ENCODE results near the gene TMEM82.

TMEM82 gene

DNA sequence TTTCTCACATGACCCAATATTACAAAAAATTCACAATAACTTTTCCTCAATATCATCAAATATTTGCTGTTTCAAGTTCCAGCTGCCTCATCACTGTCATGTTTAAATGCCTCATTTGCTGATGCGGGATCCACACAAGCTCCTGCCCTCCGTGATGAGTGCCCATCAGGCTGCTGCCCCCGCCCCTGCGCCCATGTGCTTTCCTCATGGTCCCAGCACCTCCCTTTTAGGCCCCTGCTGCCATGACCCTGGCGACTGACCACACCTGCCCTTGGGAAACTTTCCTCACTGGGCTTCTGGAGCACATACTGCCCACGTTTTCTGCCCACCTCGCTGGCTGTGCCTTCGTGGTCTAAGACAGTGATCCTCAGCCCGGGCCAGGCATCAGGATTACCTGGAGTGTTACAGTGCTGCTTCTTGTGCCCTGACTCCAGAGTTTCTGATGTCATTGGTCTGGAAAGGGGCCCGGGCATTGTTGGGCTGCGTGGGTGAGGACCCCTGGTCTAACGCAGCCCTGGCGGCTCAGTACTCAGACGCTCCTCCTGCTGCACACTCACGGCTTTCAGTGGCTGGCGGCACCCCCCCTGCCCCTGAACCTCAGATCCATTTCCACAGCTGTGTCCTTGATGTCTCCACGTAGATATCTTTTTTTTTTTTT lies 37.6 kb upstream of the TMEM82 start:
- no peak for TF ChIP-seq TEAD4 (IDR thresholded peaks at IDR 0.05)
- TF ChIP-seq NFIC (IDR thresholded peaks at IDR 0.05) = no peak
- no peak for TF ChIP-seq ZBTB7A (IDR thresholded peaks at IDR 0.05; ENCODE audit: low read depth)

DNA sequence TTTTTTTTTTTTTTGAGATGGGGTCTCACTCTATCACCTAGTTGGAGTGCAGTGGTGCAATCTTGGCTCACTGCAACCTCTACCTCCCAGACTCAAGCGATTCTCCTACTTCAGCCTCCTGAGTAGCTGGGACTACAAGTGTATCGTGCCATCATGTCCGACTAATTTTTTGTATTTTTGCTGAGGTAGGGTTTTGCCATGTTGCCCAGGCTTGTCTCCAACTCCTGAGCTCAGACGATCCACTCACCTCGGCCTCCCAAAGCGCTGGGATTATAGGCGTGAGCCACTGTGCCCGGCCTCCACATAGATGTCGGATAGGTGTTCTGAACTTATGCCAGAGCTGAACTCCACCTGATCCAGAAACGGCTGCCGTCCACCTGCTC lies 37.1 kb upstream of the TMEM82 start:
- TF ChIP-seq ZBTB7A (IDR thresholded peaks at IDR 0.05; ENCODE audit: low read depth) (no peak), YY1 (IDR thresholded peaks at IDR 0.05; ENCODE audit: low read depth) (no peak)

DNA sequence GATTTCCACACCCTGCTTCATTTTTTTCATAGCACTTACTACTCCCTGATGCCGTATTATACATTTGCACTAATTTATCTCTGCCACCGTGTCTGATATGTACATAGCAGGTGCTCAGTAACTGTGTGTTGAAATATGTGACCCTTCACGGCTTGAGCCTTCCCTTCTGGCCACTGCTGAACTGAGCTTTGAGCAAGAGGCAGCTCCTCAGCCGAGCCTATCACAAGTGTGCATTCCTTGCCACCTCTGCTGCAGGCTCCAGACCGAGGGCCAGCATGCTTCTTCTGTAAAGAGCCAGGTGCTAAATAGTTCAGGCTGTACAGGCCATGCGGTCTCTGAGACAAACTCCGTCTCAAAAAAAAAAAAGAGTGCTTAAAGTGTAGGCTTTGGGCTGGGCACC lies 35.5 kb upstream of the TMEM82 start:
- TF ChIP-seq CEBPB (IDR thresholded peaks at IDR 0.05) (no peak), RAD21 (IDR thresholded peaks at IDR 0.05; ENCODE audit: low read depth) (no peak), ZBTB7A (IDR thresholded peaks at IDR 0.05; ENCODE audit: low read depth) (no peak), FOXM1 (IDR thresholded peaks at IDR 0.05; ENCODE audit: borderline replicate concordance, low read depth) (no peak), TCF12 (IDR thresholded peaks at IDR 0.05; ENCODE audit: low read depth) (no peak), EP300 (IDR thresholded peaks at IDR 0.05; ENCODE audit: borderline replicate concordance) (no peak)

DNA sequence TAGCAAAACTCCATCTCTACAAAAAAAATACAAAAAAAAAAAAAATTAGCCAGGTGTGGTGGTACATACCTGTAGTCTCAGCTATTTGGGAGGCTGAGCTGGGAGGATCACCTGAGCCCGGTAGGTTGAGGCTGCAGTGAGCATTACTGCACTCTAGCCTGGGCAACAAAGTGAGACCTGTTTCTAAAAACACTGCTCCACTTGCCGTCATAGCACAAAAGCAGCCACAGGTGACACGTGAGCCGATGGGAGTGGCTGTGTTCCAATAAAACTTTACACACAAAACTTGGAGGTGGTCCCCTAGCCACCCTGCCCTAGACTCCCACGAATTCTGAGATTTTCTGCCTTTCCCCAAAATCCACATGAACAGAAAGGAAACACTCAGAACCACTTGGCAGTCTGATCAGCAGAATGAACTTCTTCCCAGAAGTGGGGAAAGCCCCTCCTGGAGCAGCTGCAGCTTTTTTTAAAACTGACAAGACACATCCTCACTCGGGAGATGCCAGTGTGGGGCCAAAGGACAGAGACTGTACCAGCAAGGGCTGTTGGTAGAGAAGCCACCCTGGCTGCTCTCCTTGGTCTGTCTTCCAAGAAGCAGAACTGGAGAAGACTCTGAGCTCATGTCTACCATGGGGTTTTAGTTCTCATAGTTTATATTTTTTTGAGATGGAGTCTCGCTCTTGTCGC lies 34.9 kb upstream of the TMEM82 start:
- TF ChIP-seq CEBPB (IDR thresholded peaks at IDR 0.05) (no peak), TAF1 (IDR thresholded peaks at IDR 0.05; ENCODE audit: low read depth) (no peak), EP300 (IDR thresholded peaks at IDR 0.05; ENCODE audit: borderline replicate concordance) (no peak), RAD21 (IDR thresholded peaks at IDR 0.05; ENCODE audit: low read depth) (no peak), CREB1 (IDR thresholded peaks at IDR 0.05; ENCODE audit: low read depth) (no peak), ZBTB7A (IDR thresholded peaks at IDR 0.05; ENCODE audit: low read depth) (no peak), TCF12 (IDR thresholded peaks at IDR 0.05; ENCODE audit: low read depth) (no peak), YY1 (IDR thresholded peaks at IDR 0.05; ENCODE audit: low read depth) (no peak), TEAD4 (IDR thresholded peaks at IDR 0.05) (no peak), EGR1 (IDR thresholded peaks at IDR 0.05) (no peak), FOXM1 (IDR thresholded peaks at IDR 0.05; ENCODE audit: borderline replicate concordance, low read depth) (no peak), NFIC (IDR thresholded peaks at IDR 0.05) (no peak)
- TF ChIP-seq, protein P1, sequence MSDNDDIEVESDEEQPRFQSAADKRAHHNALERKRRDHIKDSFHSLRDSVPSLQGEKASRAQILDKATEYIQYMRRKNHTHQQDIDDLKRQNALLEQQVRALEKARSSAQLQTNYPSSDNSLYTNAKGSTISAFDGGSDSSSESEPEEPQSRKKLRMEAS (IDR thresholded peaks at IDR 0.05) = no peak
- TF ChIP-seq, protein P2, sequence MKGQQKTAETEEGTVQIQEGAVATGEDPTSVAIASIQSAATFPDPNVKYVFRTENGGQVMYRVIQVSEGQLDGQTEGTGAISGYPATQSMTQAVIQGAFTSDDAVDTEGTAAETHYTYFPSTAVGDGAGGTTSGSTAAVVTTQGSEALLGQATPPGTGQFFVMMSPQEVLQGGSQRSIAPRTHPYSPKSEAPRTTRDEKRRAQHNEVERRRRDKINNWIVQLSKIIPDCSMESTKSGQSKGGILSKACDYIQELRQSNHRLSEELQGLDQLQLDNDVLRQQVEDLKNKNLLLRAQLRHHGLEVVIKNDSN (IDR thresholded peaks at IDR 0.05) = no peak
- TF ChIP-seq, protein P3, sequence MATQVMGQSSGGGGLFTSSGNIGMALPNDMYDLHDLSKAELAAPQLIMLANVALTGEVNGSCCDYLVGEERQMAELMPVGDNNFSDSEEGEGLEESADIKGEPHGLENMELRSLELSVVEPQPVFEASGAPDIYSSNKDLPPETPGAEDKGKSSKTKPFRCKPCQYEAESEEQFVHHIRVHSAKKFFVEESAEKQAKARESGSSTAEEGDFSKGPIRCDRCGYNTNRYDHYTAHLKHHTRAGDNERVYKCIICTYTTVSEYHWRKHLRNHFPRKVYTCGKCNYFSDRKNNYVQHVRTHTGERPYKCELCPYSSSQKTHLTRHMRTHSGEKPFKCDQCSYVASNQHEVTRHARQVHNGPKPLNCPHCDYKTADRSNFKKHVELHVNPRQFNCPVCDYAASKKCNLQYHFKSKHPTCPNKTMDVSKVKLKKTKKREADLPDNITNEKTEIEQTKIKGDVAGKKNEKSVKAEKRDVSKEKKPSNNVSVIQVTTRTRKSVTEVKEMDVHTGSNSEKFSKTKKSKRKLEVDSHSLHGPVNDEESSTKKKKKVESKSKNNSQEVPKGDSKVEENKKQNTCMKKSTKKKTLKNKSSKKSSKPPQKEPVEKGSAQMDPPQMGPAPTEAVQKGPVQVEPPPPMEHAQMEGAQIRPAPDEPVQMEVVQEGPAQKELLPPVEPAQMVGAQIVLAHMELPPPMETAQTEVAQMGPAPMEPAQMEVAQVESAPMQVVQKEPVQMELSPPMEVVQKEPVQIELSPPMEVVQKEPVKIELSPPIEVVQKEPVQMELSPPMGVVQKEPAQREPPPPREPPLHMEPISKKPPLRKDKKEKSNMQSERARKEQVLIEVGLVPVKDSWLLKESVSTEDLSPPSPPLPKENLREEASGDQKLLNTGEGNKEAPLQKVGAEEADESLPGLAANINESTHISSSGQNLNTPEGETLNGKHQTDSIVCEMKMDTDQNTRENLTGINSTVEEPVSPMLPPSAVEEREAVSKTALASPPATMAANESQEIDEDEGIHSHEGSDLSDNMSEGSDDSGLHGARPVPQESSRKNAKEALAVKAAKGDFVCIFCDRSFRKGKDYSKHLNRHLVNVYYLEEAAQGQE (IDR thresholded peaks at IDR 0.05; ENCODE audit: low read depth) = no peak

DNA sequence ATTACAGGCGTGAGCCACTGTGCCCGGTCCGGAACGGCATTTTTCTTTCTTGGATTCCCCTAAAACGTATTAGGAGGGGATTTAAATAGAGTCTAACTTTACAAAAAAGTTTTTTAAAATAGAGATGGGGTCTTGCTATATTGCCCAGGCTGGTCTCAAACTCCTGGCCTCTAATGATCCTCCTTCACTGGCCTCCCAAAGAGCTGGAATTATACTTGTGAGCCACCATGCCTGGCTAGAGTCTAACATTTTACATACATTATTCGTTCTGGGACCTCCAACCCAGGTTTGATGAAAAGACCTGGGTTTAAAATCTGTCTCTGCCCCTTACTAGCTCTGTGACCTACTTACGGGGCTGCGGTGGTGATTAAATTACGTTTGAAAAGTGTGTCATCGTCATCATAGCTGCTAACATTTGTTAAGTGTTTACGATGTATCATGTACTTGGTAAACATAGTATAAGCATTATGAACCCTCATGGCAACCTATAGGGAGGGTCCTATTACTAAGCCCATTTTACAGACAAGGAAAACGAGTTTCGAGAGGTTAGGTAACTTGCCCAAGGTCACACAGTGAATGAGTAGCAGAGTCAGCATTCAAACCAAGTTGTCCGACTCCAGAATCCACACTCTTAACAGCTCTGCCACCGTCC lies 33.7 kb upstream of the TMEM82 start:
- no peak for TF ChIP-seq ZBTB7A (IDR thresholded peaks at IDR 0.05; ENCODE audit: low read depth)
- no peak for TF ChIP-seq EGR1 (IDR thresholded peaks at IDR 0.05)
- no peak for TF ChIP-seq FOXM1 (IDR thresholded peaks at IDR 0.05; ENCODE audit: borderline replicate concordance, low read depth)
- TF ChIP-seq, protein P2 (IDR thresholded peaks at IDR 0.05) = no peak
- TF ChIP-seq, protein P1 (IDR thresholded peaks at IDR 0.05) = no peak
- no peak for TF ChIP-seq TAF1 (IDR thresholded peaks at IDR 0.05; ENCODE audit: low read depth)
- no peak for TF ChIP-seq NFIC (IDR thresholded peaks at IDR 0.05)
- no peak for TF ChIP-seq YY1 (IDR thresholded peaks at IDR 0.05; ENCODE audit: low read depth)
- TF ChIP-seq CEBPB (IDR thresholded peaks at IDR 0.05) = no peak
- TF ChIP-seq, protein P3 (IDR thresholded peaks at IDR 0.05; ENCODE audit: low read depth) = no peak

DNA sequence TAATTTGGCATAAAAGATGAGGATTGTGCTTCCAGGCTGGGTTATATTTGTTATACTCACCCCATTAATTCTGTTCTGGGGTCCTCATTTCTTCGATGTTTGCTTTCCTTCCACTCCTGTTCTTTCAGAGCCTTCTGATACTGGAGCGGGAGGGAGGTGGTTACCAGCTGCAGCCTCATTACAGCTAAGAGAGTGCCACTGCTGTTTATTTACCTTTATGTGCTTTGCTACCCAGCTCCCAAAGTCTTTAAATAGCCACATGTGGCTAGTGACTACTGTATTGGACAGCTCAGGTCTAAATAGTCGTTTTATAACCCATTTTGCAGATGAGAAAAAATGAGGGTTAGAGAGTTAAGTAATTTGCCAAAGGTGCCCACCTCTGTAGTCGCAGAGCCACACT lies 33.1 kb upstream of the TMEM82 start:
- TF ChIP-seq NFIC (IDR thresholded peaks at IDR 0.05) (no peak), ZBTB7A (IDR thresholded peaks at IDR 0.05; ENCODE audit: low read depth) (no peak), YY1 (IDR thresholded peaks at IDR 0.05; ENCODE audit: low read depth) (no peak), TEAD4 (IDR thresholded peaks at IDR 0.05) (no peak), TCF12 (IDR thresholded peaks at IDR 0.05; ENCODE audit: low read depth) (no peak), EP300 (IDR thresholded peaks at IDR 0.05; ENCODE audit: borderline replicate concordance) (no peak), RAD21 (IDR thresholded peaks at IDR 0.05; ENCODE audit: low read depth) (no peak), FOXM1 (IDR thresholded peaks at IDR 0.05; ENCODE audit: borderline replicate concordance, low read depth) (no peak), TAF1 (IDR thresholded peaks at IDR 0.05; ENCODE audit: low read depth) (no peak), CEBPB (IDR thresholded peaks at IDR 0.05) (no peak), EGR1 (IDR thresholded peaks at IDR 0.05) (no peak), CREB1 (IDR thresholded peaks at IDR 0.05; ENCODE audit: low read depth) (no peak)
- TF ChIP-seq, protein P2 (IDR thresholded peaks at IDR 0.05) = no peak
- TF ChIP-seq, protein P3 (IDR thresholded peaks at IDR 0.05; ENCODE audit: low read depth) = no peak
- TF ChIP-seq, protein P1 (IDR thresholded peaks at IDR 0.05) = no peak
